Karpas-422 (cell line): Measurements from ENCODE around the gene C11orf68. TPM values are rescaled to one million over a fixed set of nuclear protein-coding genes. Genes with fewer than 3 reads are reported as not detected.

Experiments
- total RNA-seq: library from RNA; depleted of rRNA; stranded (reverse); fragments of >200 nt; shearing (Covaris generic); gene quantifications from 2 replicates; pipeline ENCODE4 v1.2.3, GENCODE V29; 2014; ENCODE audit warnings: low replicate concordance; rRNA removed

C11orf68 gene
- total RNA-seq, 1 experiment from 2014 or later, result 11.0 TPM

Other genes with a start within 250 kb of the C11orf68 start
- gene KAT5, start 206.8 kb downstream of the C11orf68 start, total RNA-seq, result 17.8 and 23.9 TPM in 2 replicates
- 70.7 and 133 TPM in 2 replicates for gene RNASEH2C, start 198.3 kb downstream of the C11orf68 start, total RNA-seq
- gene AP5B1, start 138.1 kb downstream of the C11orf68 start, total RNA-seq, result 11.1 and 19.8 TPM in 2 replicates
- not detected in 2 replicates for gene OVOL1, start 132.0 kb downstream of the C11orf68 start, total RNA-seq
- not detected in 2 replicates for gene SNX32, start 85.1 kb downstream of the C11orf68 start, total RNA-seq
- 514 and 827 TPM in 2 replicates for gene CFL1, start 60.9 kb downstream of the C11orf68 start, total RNA-seq
- gene MUS81, start 58.6 kb downstream of the C11orf68 start, total RNA-seq, result 41.3 and 89.0 TPM in 2 replicates
- 1.3 and 2.6 TPM in 2 replicates for gene EFEMP2, start 46.3 kb downstream of the C11orf68 start, total RNA-seq
- gene CTSW, start 39.2 kb downstream of the C11orf68 start, total RNA-seq, result not detected in 2 replicates
- 207 and 248 TPM in 2 replicates for gene FIBP, start 30.6 kb downstream of the C11orf68 start, total RNA-seq
- 21.3 and 56.7 TPM in 2 replicates for gene CCDC85B, start 28.4 kb downstream of the C11orf68 start, total RNA-seq
- not detected in 2 replicates for gene FOSL1, start 18.7 kb downstream of the C11orf68 start, total RNA-seq
- 66.2 and 111 TPM in 2 replicates for gene DRAP1, start 364 bp upstream of the C11orf68 start, total RNA-seq
- not detected in 2 replicates for gene TSGA10IP, start 26.4 kb upstream of the C11orf68 start, total RNA-seq
- gene SART1, start 42.7 kb upstream of the C11orf68 start, total RNA-seq, result 23.1 and 63.2 TPM in 2 replicates
- gene EIF1AD, start 83.1 kb upstream of the C11orf68 start, total RNA-seq, result 39.4 and 57.0 TPM in 2 replicates
- 44.3 and 84.2 TPM in 2 replicates for gene BANF1, start 83.4 kb upstream of the C11orf68 start, total RNA-seq
- gene CST6, start 92.9 kb upstream of the C11orf68 start, total RNA-seq, result not detected in 2 replicates
- gene CATSPER1, start 107.4 kb upstream of the C11orf68 start, total RNA-seq, result not detected in 2 replicates
- not detected in 2 replicates for gene GAL3ST3, start 130.1 kb upstream of the C11orf68 start, total RNA-seq
- gene SF3B2, start 133.3 kb upstream of the C11orf68 start, total RNA-seq, result 89.0 and 166 TPM in 2 replicates
- gene PACS1, start 151.2 kb upstream of the C11orf68 start, total RNA-seq, result 60.5 and 81.1 TPM in 2 replicates